DND-41 (cell line): ENCODE measurements around the gene GFM1.

ENCODE experiments used
- ATAC-seq: fragments of 200-7000 bp; cut with Tn5 transposase; 3 replicates; pipeline ENCODE4 v1.9.1; 2021; ENCODE audit warnings: low read depth; ENCODE audit not compliant: insufficient read depth
- DNase-seq: peaks from one replicate; pipeline ENCODE4 v3.0.0-alpha.2; 2020
- H2AFZ ChIP-seq: 2 replicates; pipeline ENCODE4 v1.6.0; 2012; ENCODE audit warnings: low read depth, low read length
- H3K27ac ChIP-seq: 2 replicates; pipeline ENCODE4 v1.5.1; 2012; ENCODE audit warnings: low read length, inconsistent platforms
- H3K27me3 ChIP-seq: fragments of 200-600 bp; sonication (generic); 2 replicates; pipeline ENCODE4 v1.6.0; 2012; ENCODE audit warnings: low read length, mild to moderate bottlenecking, inconsistent platforms; ENCODE audit not compliant: insufficient read depth, poor library complexity
- H3K36me3 ChIP-seq: 2 replicates; pipeline ENCODE4 v1.5.1; 2012; ENCODE audit warnings: low read length, inconsistent platforms; ENCODE audit not compliant: insufficient read depth
- H3K4me1 ChIP-seq: 2 replicates; pipeline ENCODE4 v1.5.1; 2012; ENCODE audit warnings: mild to moderate bottlenecking, low read length; ENCODE audit not compliant: insufficient read depth
- H3K4me2 ChIP-seq: 2 replicates; pipeline ENCODE4 v1.6.0; 2012; ENCODE audit warnings: mild to moderate bottlenecking, moderate library complexity, low read length, inconsistent platforms; ENCODE audit not compliant: insufficient read depth
- H3K4me3 ChIP-seq, 2 experiments: fragments of 200-600 bp in 1 of 2; shearing (Covaris generic) in 1 of 2; 2 replicates each; pipeline ENCODE4 v1.5.1; 2012 to 2016; ENCODE audit warnings: inconsistent platforms in 2 of 2, low read length in 2 of 2, mild to moderate bottlenecking in 2 of 2, low read depth in 1 of 2, moderate library complexity in 1 of 2
- H3K79me2 ChIP-seq: 2 replicates; pipeline ENCODE4 v1.6.0; 2012; ENCODE audit warnings: low read length, inconsistent platforms; ENCODE audit not compliant: insufficient read depth
- H3K9ac ChIP-seq: 2 replicates; pipeline ENCODE4 v1.6.0; 2012; ENCODE audit warnings: low read depth, mild to moderate bottlenecking, inconsistent platforms, low read length, moderate library complexity
- H3K9me3 ChIP-seq: 2 replicates; pipeline ENCODE4 v1.5.1; 2012; ENCODE audit warnings: low read length, moderate library complexity, mild to moderate bottlenecking, inconsistent platforms; ENCODE audit not compliant: insufficient read depth, severe bottlenecking
- H4K20me1 ChIP-seq: 2 replicates; pipeline ENCODE4 v1.6.0; 2012; ENCODE audit warnings: low read length; ENCODE audit not compliant: insufficient read depth
- CTCF ChIP-seq: IDR thresholded peaks from 2 replicates; pipeline ENCODE4 v1.5.1; 2012; ENCODE audit warnings: borderline replicate concordance, low read length, moderate library complexity, mild to moderate bottlenecking; ENCODE audit not compliant: poor library complexity, severe bottlenecking; ENCODE audit errors: extremely low read depth
- EZH2 ChIP-seq: IDR thresholded peaks from 3 replicates; pipeline ENCODE4 v1.6.1; 2012; ENCODE audit warnings: borderline replicate concordance, low read depth, mild to moderate bottlenecking, moderate library complexity, low read length, inconsistent platforms; ENCODE audit not compliant: severe bottlenecking

Gene GFM1

GRCh38 chr3:158731486-158731885 is 87.2 kb downstream of the GFM1 start:
- Histone ChIP-seq H3K27me3 (no peaks in the 10 kb centered on the region), H3K9me3 (peaks cover 7% of the 10 kb centered on the region), H2AFZ (no peak overlapping the region), H3K4me2 (no peak overlapping the region), H4K20me1 (no peaks in the 10 kb centered on the region), H3K27ac (no peak overlapping the region), H3K4me1 (peaks cover 2% of the 10 kb centered on the region; the same call in 1 of the 2 replicates), H3K9ac (no peak overlapping the region), H3K79me2 (no peaks in the 10 kb centered on the region), H3K4me3 (no peak overlapping the region), H3K36me3 (no peaks in the 10 kb centered on the region)
- TF ChIP-seq CTCF (no peak), EZH2 (no peak)
- ATAC-seq: no peak
- DNase-seq: no peak

GRCh38 chr3:158731938-158732855 is 87.9 kb downstream of the GFM1 start, which contains the start of gene RARRES1:
Gene RARRES1, minus strand, starts transcription at chr3:158732457. Its CDS starts 42 bp downstream, at chr3:158732415.
- no peak for DNase-seq
- Histone ChIP-seq H3K4me3 (no peak within 1 kb of the TSS), H2AFZ (no peak within 1 kb of the TSS), H3K79me2 (no peaks in the 10 kb centered on the region), H3K4me1 (peaks cover 2% of the 10 kb centered on the region; the same call in 1 of the 2 replicates), H4K20me1 (no peaks in the 10 kb centered on the region), H3K27ac (no peak within 1 kb of the TSS), H3K4me2 (no peak within 1 kb of the TSS), H3K36me3 (no peaks in the 10 kb centered on the region), H3K9me3 (peaks cover 7% of the 10 kb centered on the region), H3K9ac (no peak within 1 kb of the TSS), H3K27me3 (no peaks in the 10 kb centered on the region)
- no peak for TF ChIP-seq CTCF
- TF ChIP-seq EZH2: no peak
- ATAC-seq: no peak

GRCh38 chr3:158732856-158733200 is 88.5 kb downstream of the GFM1 start:
- H3K4me1 ChIP-seq: peaks cover 2% of the 10 kb centered on the region; the same call in 1 of the 2 replicates
- no peak overlapping the region for H3K4me3 ChIP-seq
- no peak overlapping the region for H2AFZ ChIP-seq
- DNase-seq: no peak
- H3K9ac ChIP-seq: no peak overlapping the region
- peaks cover 7% of the 10 kb centered on the region for H3K9me3 ChIP-seq
- H3K79me2 ChIP-seq: no peaks in the 10 kb centered on the region
- no peaks in the 10 kb centered on the region for H3K36me3 ChIP-seq
- no peak overlapping the region for H3K4me2 ChIP-seq
- H4K20me1 ChIP-seq: no peaks in the 10 kb centered on the region
- no peak for ATAC-seq
- no peaks in the 10 kb centered on the region for H3K27me3 ChIP-seq
- TF ChIP-seq EZH2 (no peak), CTCF (no peak)
- no peak overlapping the region for H3K27ac ChIP-seq

GRCh38 chr3:158733656-158734055 is 89.3 kb downstream of the GFM1 start:
- Histone ChIP-seq H3K4me3 (no peak overlapping the region), H2AFZ (no peak overlapping the region)
- TF ChIP-seq CTCF: no peak
- TF ChIP-seq EZH2: no peak

More at GRCh38 chr3:158733656-158734055, 89.3 kb downstream of the GFM1 start:
- DNase-seq (no peak), ATAC-seq (no peak)
- Histone ChIP-seq H3K9ac (no peak overlapping the region), H3K27me3 (no peaks in the 10 kb centered on the region), H3K4me2 (no peak overlapping the region), H4K20me1 (no peaks in the 10 kb centered on the region), H3K27ac (no peak overlapping the region), H3K4me1 (no peaks in the 10 kb centered on the region), H3K36me3 (no peaks in the 10 kb centered on the region), H3K79me2 (no peaks in the 10 kb centered on the region), H3K9me3 (peaks cover 7% of the 10 kb centered on the region)
